H9 (cell line): ENCODE data around the gene SLC38A11. TPM values are rescaled to one million over a fixed set of nuclear protein-coding genes. Genes with fewer than 3 reads are reported as not detected.

Source experiments
- DNase-seq: peaks from one replicate; pipeline ENCODE4 v3.0.0-alpha.2; 2017
- H2AFZ ChIP-seq: one replicate; pipeline ENCODE4 v1.6.1; 2013; ENCODE audit warnings: mild to moderate bottlenecking, low read length, control low read depth, moderate library complexity
- H2AK5ac ChIP-seq: 2 replicates; pipeline ENCODE4 v1.6.1; 2013; ENCODE audit warnings: low read length, control low read depth, mixed read lengths; ENCODE audit not compliant: insufficient read length
- H2BK120ac ChIP-seq: one replicate; pipeline ENCODE4 v1.6.1; 2013; ENCODE audit warnings: low read depth, mild to moderate bottlenecking, low read length, control low read depth, inconsistent platforms; ENCODE audit not compliant: poor library complexity, severe bottlenecking
- H2BK12ac ChIP-seq: 2 replicates; pipeline ENCODE4 v1.6.1; 2013; ENCODE audit warnings: low read length, control low read depth, mixed read lengths, low read depth; ENCODE audit not compliant: insufficient read length
- H2BK15ac ChIP-seq: 2 replicates; pipeline ENCODE4 v1.6.1; 2013; ENCODE audit warnings: low read depth, low read length, control low read depth
- H2BK20ac ChIP-seq: one replicate; pipeline ENCODE4 v1.6.1; 2013; ENCODE audit warnings: low read depth, mild to moderate bottlenecking, low read length, control low read depth, inconsistent platforms; ENCODE audit not compliant: poor library complexity, severe bottlenecking
- H2BK5ac ChIP-seq: 2 replicates; pipeline ENCODE4 v1.6.1; 2013; ENCODE audit warnings: low read length, control low read depth, mixed read lengths; ENCODE audit not compliant: insufficient read length
- H3K14ac ChIP-seq: 2 replicates; pipeline ENCODE4 v1.6.1; 2013; ENCODE audit warnings: low read length, control low read depth; ENCODE audit not compliant: insufficient read depth
- H3K18ac ChIP-seq: 2 replicates; pipeline ENCODE4 v1.6.1; 2013; ENCODE audit warnings: low read depth, mild to moderate bottlenecking, mixed read lengths, low read length, control low read depth; ENCODE audit not compliant: insufficient read length
- H3K23ac ChIP-seq: 2 replicates; pipeline ENCODE4 v1.6.1; 2013; ENCODE audit warnings: low read length, control low read depth, mixed read lengths, low read depth; ENCODE audit not compliant: insufficient read length
- H3K23me2 ChIP-seq: 2 replicates; pipeline ENCODE4 v1.6.1; 2013; ENCODE audit warnings: low read depth, mild to moderate bottlenecking, mixed read lengths, low read length, control low read depth; ENCODE audit not compliant: insufficient read length, poor library complexity, severe bottlenecking
- H3K27ac ChIP-seq: 2 replicates; pipeline ENCODE4 v1.5.1; 2013; ENCODE audit warnings: low read length, control low read depth, mixed read lengths, low read depth; ENCODE audit not compliant: insufficient read length
- H3K27me3 ChIP-seq: 2 replicates; pipeline ENCODE4 v1.6.1; 2013; ENCODE audit warnings: low read length, control low read depth, inconsistent platforms; ENCODE audit not compliant: insufficient read depth
- H3K4ac ChIP-seq: 2 replicates; pipeline ENCODE4 v1.6.1; 2013; ENCODE audit warnings: low read depth, mild to moderate bottlenecking, control low read depth, inconsistent platforms, low read length, moderate library complexity
- H3K4me1 ChIP-seq: 2 replicates; pipeline ENCODE4 v1.6.1; 2013; ENCODE audit warnings: low read length, control low read depth, inconsistent platforms; ENCODE audit not compliant: insufficient read depth
- H3K4me2 ChIP-seq: 2 replicates; pipeline ENCODE4 v1.6.1; 2013; ENCODE audit warnings: low read length, control low read depth, mixed read lengths; ENCODE audit not compliant: insufficient read length, insufficient read depth
- H3K56ac ChIP-seq: 2 replicates; pipeline ENCODE4 v1.6.1; 2013; ENCODE audit warnings: low read depth, mild to moderate bottlenecking, mixed read lengths, low read length, control low read depth; ENCODE audit not compliant: insufficient read length
- H3K79me1 ChIP-seq: 2 replicates; pipeline ENCODE4 v1.6.1; 2013; ENCODE audit warnings: low read depth, mild to moderate bottlenecking, moderate library complexity, low read length, control low read depth, inconsistent platforms; ENCODE audit not compliant: insufficient read depth, poor library complexity, severe bottlenecking
- H3K79me2 ChIP-seq: 2 replicates; pipeline ENCODE4 v1.6.1; 2013; ENCODE audit warnings: low read length, control low read depth, inconsistent platforms; ENCODE audit not compliant: insufficient read depth
- H3K9ac ChIP-seq: 2 replicates; pipeline ENCODE4 v1.6.1; 2013; ENCODE audit warnings: low read length, control low read depth, mixed read lengths; ENCODE audit not compliant: insufficient read length; ENCODE audit errors: extremely low read depth
- H3K9me3 ChIP-seq: one replicate; pipeline ENCODE4 v1.6.1; 2013; ENCODE audit warnings: low read depth, low read length, inconsistent platforms; ENCODE audit not compliant: control insufficient read depth
- H3T11ph ChIP-seq: one replicate; pipeline ENCODE4 v1.6.1; 2013; ENCODE audit warnings: mild to moderate bottlenecking, low read length, control low read depth, inconsistent platforms
- H4K20me1 ChIP-seq: one replicate; pipeline ENCODE4 v1.6.1; 2013; ENCODE audit not compliant: control insufficient read depth, insufficient read length, insufficient read depth
- H4K5ac ChIP-seq: 2 replicates; pipeline ENCODE4 v1.6.1; 2013; ENCODE audit warnings: low read depth, mild to moderate bottlenecking, mixed read lengths, low read length, control low read depth; ENCODE audit not compliant: insufficient read length
- H4K8ac ChIP-seq: replicated peaks from 2 replicates; pipeline ENCODE4 v1.6.1; 2013; ENCODE audit warnings: low read length, control low read depth, mixed read lengths, low read depth; ENCODE audit not compliant: insufficient read length
- H4K91ac ChIP-seq: 2 replicates; pipeline ENCODE4 v1.6.1; 2013; ENCODE audit warnings: low read depth, mild to moderate bottlenecking, moderate library complexity, mixed read lengths, low read length, control low read depth; ENCODE audit not compliant: insufficient read length
- H3K27ac Mint-ChIP-seq, 3 experiments: 2 replicates in 2 of 3; 3 replicates in 1 of 3; pipeline ENCODE4 v1.8.0; 2020 to 2021; ENCODE audit warnings: mixed read lengths in 3 of 3, mild to moderate bottlenecking in 1 of 3, moderate library complexity in 1 of 3
- H3K27me3 Mint-ChIP-seq: 2 replicates; pipeline ENCODE4 v1.8.0; 2021; ENCODE audit warnings: low read depth, mild to moderate bottlenecking, moderate library complexity, mixed read lengths
- H3K36me3 Mint-ChIP-seq, 3 experiments: 2 replicates in 2 of 3; 3 replicates in 1 of 3; pipeline ENCODE4 v1.8.0; 2020 to 2021; ENCODE audit warnings: low read depth in 3 of 3, mixed read lengths in 3 of 3; ENCODE audit not compliant: insufficient read depth in 1 of 3
- H3K4me1 Mint-ChIP-seq, 2 experiments: 2 replicates each; pipeline ENCODE4 v1.8.0; 2020; ENCODE audit warnings: mixed read lengths in 2 of 2
- H3K4me3 Mint-ChIP-seq, 2 experiments: 2 replicates in 1 of 2; 3 replicates in 1 of 2; pipeline ENCODE4 v1.8.0; 2020 to 2021; ENCODE audit warnings: mild to moderate bottlenecking in 2 of 2, mixed read lengths in 2 of 2, moderate library complexity in 1 of 2
- H3K9me3 Mint-ChIP-seq, 2 experiments: 2 replicates in 1 of 2; 3 replicates in 1 of 2; pipeline ENCODE4 v1.8.0; 2020; ENCODE audit warnings: mild to moderate bottlenecking in 2 of 2, mixed read lengths in 2 of 2, moderate library complexity in 1 of 2
- CTCF ChIP-seq: fragments of 200-600 bp; sonication (generic); conservative IDR thresholded peaks from 3 replicates; pipeline ENCODE4 v1.8.0; 2021; ENCODE audit warnings: antibody characterized with exemption, mild to moderate bottlenecking
- total RNA-seq: library from RNA; stranded (reverse); gene quantifications from 2 replicates; pipeline ENCODE4 v1.2.1, GENCODE V29; 2021

SLC38A11 gene
- total RNA-seq, 1 experiment from 2014 or later = not detected

- H3K4ac ChIP-seq = no peak overlapping the region
- H3K27me3 ChIP-seq = no peaks in the 10 kb centered on the region
- Mint-ChIP-seq H3K4me3 (no peak overlapping the region), H3K27me3 (no peaks in the 10 kb centered on the region), H3K27ac (no peak overlapping the region), H3K36me3 (no peaks in the 10 kb centered on the region), H3K9me3 (peaks cover 0 to 2% of the 10 kb centered on the region in 2 experiments; a peak in 1 of 5 replicates), H3K4me1 (peaks cover 4 to 5% of the 10 kb centered on the region in 2 experiments; a peak in 2 of 4 replicates)
- no peak for DNase-seq
- no peak overlapping the region for H2AFZ ChIP-seq
- no peaks in the 10 kb centered on the region for H4K20me1 ChIP-seq
- H3K23me2 ChIP-seq = no peaks in the 10 kb centered on the region
- no peak overlapping the region for H3K9ac ChIP-seq
- no peak overlapping the region for H3K23ac ChIP-seq
- no peaks in the 10 kb centered on the region for H3K9me3 ChIP-seq
- H3K27ac ChIP-seq = no peak overlapping the region
- no peak overlapping the region for H2BK15ac ChIP-seq
- H2BK5ac ChIP-seq = no peak overlapping the region
- TF ChIP-seq CTCF = no peak
- no peaks in the 10 kb centered on the region for H3K4me1 ChIP-seq
- H2BK20ac ChIP-seq = no peak overlapping the region
- H2BK12ac ChIP-seq = no peak overlapping the region
- H2BK120ac ChIP-seq = no peak overlapping the region
- no peak overlapping the region for H4K8ac ChIP-seq
- H3K79me2 ChIP-seq = no peaks in the 10 kb centered on the region
- no peak overlapping the region for H4K5ac ChIP-seq
- H3K14ac ChIP-seq = no peak overlapping the region
- no peak overlapping the region for H3K4me2 ChIP-seq
- H3K56ac ChIP-seq = no peak overlapping the region
- no peak overlapping the region for H3T11ph ChIP-seq
- no peak overlapping the region for H4K91ac ChIP-seq
- no peak overlapping the region for H3K18ac ChIP-seq
- no peaks in the 10 kb centered on the region for H3K79me1 ChIP-seq
- no peak overlapping the region for H2AK5ac ChIP-seq
Observed at GRCh38 chr2:164869420-164869772, 85.9 kb downstream of the SLC38A11 start.
